GM23338 (cell line): Measurements from ENCODE around the gene DAGLB.
A peak's percentile ranks its signal among the peaks of the same experiment; 100 is the strongest.

Experiments used
- CREB1 ChIP-seq: fragments of 250-450 bp; sonication (Bioruptor Pico); IDR thresholded peaks from 2 replicates; pipeline ENCODE4 v1.5.0; 2020; ENCODE audit warnings: low read depth, mild to moderate bottlenecking, moderate library complexity
- CTCF ChIP-seq, 2 experiments: fragments of 200-600 bp in 1 of 2; sonication (generic) in 1 of 2; conservative IDR thresholded peaks; 2 replicates each; pipeline versions ENCODE4 v1.5.1 to v1.6.1; 2016 to 2017; ENCODE audit warnings: antibody characterized with exemption in 2 of 2, low read depth in 2 of 2, mild to moderate bottlenecking in 2 of 2, moderate library complexity in 1 of 2
- ETS1 ChIP-seq: IDR thresholded peaks from 2 replicates; pipeline ENCODE4 v1.6.1; 2016; ENCODE audit warnings: antibody characterized with exemption
- EZH2 ChIP-seq: fragments of 200-600 bp; sonication (generic); IDR thresholded peaks from one replicate; pipeline ENCODE4 v1.8.0; 2017; ENCODE audit warnings: antibody characterized with exemption, mild to moderate bottlenecking, low read depth; ENCODE audit not compliant: unreplicated experiment
- EZH2phosphoT487 ChIP-seq: fragments of 200-600 bp; sonication (generic); IDR thresholded peaks from one replicate; pipeline ENCODE4 v1.8.1; 2018; ENCODE audit warnings: antibody characterized with exemption; ENCODE audit not compliant: unreplicated experiment
- JUNB ChIP-seq: IDR thresholded peaks from one replicate; pipeline ENCODE4 v1.6.1; 2016; ENCODE audit warnings: antibody characterized with exemption; ENCODE audit not compliant: unreplicated experiment
- NANOG ChIP-seq: IDR thresholded peaks from 2 replicates; pipeline ENCODE4 v1.6.1; 2016; ENCODE audit warnings: antibody characterized with exemption, borderline replicate concordance
- POLR2AphosphoS5 ChIP-seq: IDR thresholded peaks from 2 replicates; pipeline ENCODE4 v1.6.1; 2016; ENCODE audit warnings: antibody characterized with exemption, low read depth
- REST ChIP-seq: IDR thresholded peaks from one replicate; pipeline ENCODE4 v1.6.1; 2018; ENCODE audit warnings: antibody characterized with exemption; ENCODE audit not compliant: unreplicated experiment
- STAT1 ChIP-seq: IDR thresholded peaks from one replicate; pipeline ENCODE4 v1.6.1; 2016; ENCODE audit warnings: antibody characterized with exemption; ENCODE audit not compliant: unreplicated experiment
- ZNF114 ChIP-seq: fragments of 250-450 bp; sonication (Bioruptor Pico); IDR thresholded peaks from 2 replicates; pipeline ENCODE4 v1.5.0; 2020; ENCODE audit warnings: mild to moderate bottlenecking, moderate library complexity
- ZNF331 ChIP-seq: fragments of 250-450 bp; sonication (Bioruptor Pico); IDR thresholded peaks from 2 replicates; pipeline ENCODE4 v1.5.0; 2020; ENCODE audit warnings: low read depth, mild to moderate bottlenecking, moderate library complexity
- ZNF462 ChIP-seq: fragments of 250-450 bp; sonication (Bioruptor Pico); IDR thresholded peaks from 2 replicates; pipeline ENCODE4 v1.5.0; 2020; ENCODE audit warnings: mild to moderate bottlenecking, moderate library complexity

- TF ChIP-seq CTCF (conservative IDR thresholded peaks at IDR 0.05; ENCODE audit: low read depth in 2 of 2), result no peak
- TF ChIP-seq REST, result peak; percentile 11
- no peak for TF ChIP-seq POLR2AphosphoS5
- TF ChIP-seq CREB1, result no peak
- TF ChIP-seq EZH2phosphoT487, result no peak
- no peak for TF ChIP-seq EZH2
- TF ChIP-seq ZNF331 (CRISPR knock-in tag), result no peak
- TF ChIP-seq JUNB, result no peak
- TF ChIP-seq STAT1, result no peak
- TF ChIP-seq ETS1, result no peak
- TF ChIP-seq NANOG, result no peak
- TF ChIP-seq ZNF114 (CRISPR knock-in tag), result no peak
- no peak for TF ChIP-seq ZNF462 (CRISPR knock-in tag)
Measured at GRCh38 chr7:6419310-6419773, 28.4 kb downstream of the DAGLB start.
